Glutamatergic neuron (in vitro differentiated cells): ENCODE results near the gene RIPOR2. TPM values are rescaled to one million over a fixed set of nuclear protein-coding genes. Genes with fewer than 3 reads are reported as not detected.

Experiments used
- DNase-seq: peaks from one replicate; pipeline ENCODE4 v3.0.0; 2022
- H3K27ac Mint-ChIP-seq: one replicate; pipeline ENCODE4 v1.8.0; 2020; ENCODE audit warnings: mild to moderate bottlenecking, mixed read lengths, inconsistent platforms; ENCODE audit not compliant: unreplicated experiment
- H3K27me3 Mint-ChIP-seq: one replicate; pipeline ENCODE4 v1.8.0; 2020; ENCODE audit warnings: mild to moderate bottlenecking, moderate library complexity, mixed read lengths, inconsistent platforms; ENCODE audit not compliant: unreplicated experiment
- H3K36me3 Mint-ChIP-seq: one replicate; pipeline ENCODE4 v1.8.0; 2020; ENCODE audit warnings: mild to moderate bottlenecking, mixed read lengths, inconsistent platforms; ENCODE audit not compliant: unreplicated experiment
- H3K4me1 Mint-ChIP-seq: one replicate; pipeline ENCODE4 v1.8.0; 2020; ENCODE audit warnings: mild to moderate bottlenecking, low read depth, mixed read lengths, inconsistent platforms; ENCODE audit not compliant: unreplicated experiment
- H3K4me3 Mint-ChIP-seq: one replicate; pipeline ENCODE4 v1.8.0; 2020; ENCODE audit warnings: mild to moderate bottlenecking, mixed read lengths, inconsistent platforms; ENCODE audit not compliant: unreplicated experiment
- H3K9me3 Mint-ChIP-seq: one replicate; pipeline ENCODE4 v1.8.0; 2020; ENCODE audit warnings: mild to moderate bottlenecking, moderate library complexity, mixed read lengths, inconsistent platforms; ENCODE audit not compliant: unreplicated experiment
- total RNA-seq: library from RNA; stranded (reverse); fragmentation: NEBNext Ultra II Directional; extraction: Animal tissue kit (Norgen Biotek cat#: 25700); gene quantifications from one replicate; pipeline ENCODE4 v1.2.1, GENCODE V29; 2021; ENCODE audit not compliant: unreplicated experiment
- TF ChIP-seq, protein P1 (sequence below): fragments of 200-600 bp; sonication (generic); IDR thresholded peaks from one replicate; pipeline ENCODE4 v1.5.0; 2021; ENCODE audit not compliant: partially characterized antibody, unreplicated experiment

RIPOR2 gene
- total RNA-seq, 1 donor from 2014 or later, result 82.2 TPM

DNA sequence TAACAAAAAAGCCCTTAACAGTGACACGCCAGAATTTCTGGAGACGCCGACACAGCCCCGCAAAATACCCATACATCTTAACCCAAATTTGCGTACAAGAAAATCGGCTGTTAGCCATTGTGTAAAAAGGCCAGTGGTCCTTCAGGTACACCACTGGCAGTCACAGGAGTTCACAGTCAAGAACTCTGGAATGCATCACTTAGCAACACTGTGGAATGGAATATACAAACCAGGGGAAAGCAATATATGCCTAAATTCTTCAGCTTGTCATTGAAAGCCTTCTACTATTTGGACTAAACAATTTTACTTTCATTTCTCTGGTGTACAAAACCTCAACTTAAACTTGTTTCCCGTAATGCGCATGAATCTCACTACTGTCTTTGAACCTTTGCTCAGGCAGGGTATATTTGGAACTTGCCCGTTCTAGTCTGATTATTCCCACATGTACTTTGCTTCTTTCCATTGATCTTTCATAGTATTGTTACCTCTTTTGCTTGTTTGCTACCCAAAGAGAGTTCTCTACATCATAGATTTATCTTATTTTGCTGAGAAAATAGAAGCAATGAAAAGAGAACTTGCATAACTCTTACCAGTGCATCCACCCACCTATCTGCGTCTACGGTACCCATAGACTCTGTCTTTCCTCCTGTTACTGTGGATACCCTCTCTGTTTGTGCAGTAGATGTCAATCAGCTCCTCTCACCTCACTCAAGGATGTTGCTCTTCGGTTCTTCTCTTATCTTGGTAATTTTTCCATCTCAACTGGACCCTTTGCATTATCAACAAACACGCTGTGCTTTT, 136.8 kb downstream of the RIPOR2 start, which contains the start of gene ARMH2:
Gene ARMH2 (minus strand): TSS at position 178 of the 801 bp plus-strand sequence. CDS start 60 bp downstream, at position 118.
- no peaks in the 10 kb centered on the region for H3K36me3 Mint-ChIP-seq
- peaks cover 3% of the 10 kb centered on the region for H3K27me3 Mint-ChIP-seq
- no peaks in the 10 kb centered on the region for H3K9me3 Mint-ChIP-seq
- H3K27ac Mint-ChIP-seq, result no peak within 1 kb of the TSS
- H3K4me3 Mint-ChIP-seq, result no peak within 1 kb of the TSS
- H3K4me1 Mint-ChIP-seq, result no peaks in the 10 kb centered on the region
- DNase-seq, result no peak
- TF ChIP-seq, protein P1, sequence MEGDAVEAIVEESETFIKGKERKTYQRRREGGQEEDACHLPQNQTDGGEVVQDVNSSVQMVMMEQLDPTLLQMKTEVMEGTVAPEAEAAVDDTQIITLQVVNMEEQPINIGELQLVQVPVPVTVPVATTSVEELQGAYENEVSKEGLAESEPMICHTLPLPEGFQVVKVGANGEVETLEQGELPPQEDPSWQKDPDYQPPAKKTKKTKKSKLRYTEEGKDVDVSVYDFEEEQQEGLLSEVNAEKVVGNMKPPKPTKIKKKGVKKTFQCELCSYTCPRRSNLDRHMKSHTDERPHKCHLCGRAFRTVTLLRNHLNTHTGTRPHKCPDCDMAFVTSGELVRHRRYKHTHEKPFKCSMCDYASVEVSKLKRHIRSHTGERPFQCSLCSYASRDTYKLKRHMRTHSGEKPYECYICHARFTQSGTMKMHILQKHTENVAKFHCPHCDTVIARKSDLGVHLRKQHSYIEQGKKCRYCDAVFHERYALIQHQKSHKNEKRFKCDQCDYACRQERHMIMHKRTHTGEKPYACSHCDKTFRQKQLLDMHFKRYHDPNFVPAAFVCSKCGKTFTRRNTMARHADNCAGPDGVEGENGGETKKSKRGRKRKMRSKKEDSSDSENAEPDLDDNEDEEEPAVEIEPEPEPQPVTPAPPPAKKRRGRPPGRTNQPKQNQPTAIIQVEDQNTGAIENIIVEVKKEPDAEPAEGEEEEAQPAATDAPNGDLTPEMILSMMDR, result no peak

DNA sequence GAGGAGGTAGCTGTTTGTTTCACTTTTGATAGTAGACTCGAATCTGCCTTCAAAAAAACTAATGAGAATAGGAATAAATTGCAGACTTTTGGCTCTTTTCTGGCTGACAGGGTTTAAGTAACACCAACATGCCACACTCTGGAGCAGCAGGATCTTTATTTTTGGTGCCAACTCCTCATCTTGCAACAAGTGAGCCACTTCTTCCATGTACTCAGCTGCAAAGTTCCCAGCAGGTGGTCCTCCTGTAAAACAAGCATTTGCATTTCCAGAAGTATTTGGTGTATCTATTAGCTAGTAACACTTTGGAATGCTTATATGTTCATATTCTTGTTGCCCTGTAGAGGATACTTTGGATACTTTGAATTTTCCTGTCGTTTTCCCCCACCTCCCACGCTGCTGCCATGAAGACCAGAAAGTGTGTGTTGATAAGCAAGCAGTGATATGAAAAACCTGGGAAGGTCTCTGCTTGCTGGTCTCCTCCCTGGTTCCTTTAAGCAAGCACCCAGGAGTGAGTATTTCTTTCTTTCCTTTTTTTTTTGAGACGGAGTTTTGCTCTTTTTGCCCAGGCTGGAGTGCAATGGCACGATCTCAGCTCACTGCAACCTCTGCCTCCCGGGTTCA, 138.1 kb downstream of the RIPOR2 start:
- no peaks in the 10 kb centered on the region for H3K4me1 Mint-ChIP-seq
- no peak for DNase-seq
- TF ChIP-seq, protein P1, result no peak
- H3K4me3 Mint-ChIP-seq, result no peak overlapping the region
- H3K27me3 Mint-ChIP-seq, result no peaks in the 10 kb centered on the region
- H3K36me3 Mint-ChIP-seq, result no peaks in the 10 kb centered on the region
- H3K9me3 Mint-ChIP-seq, result no peaks in the 10 kb centered on the region
- H3K27ac Mint-ChIP-seq, result no peak overlapping the region

DNA sequence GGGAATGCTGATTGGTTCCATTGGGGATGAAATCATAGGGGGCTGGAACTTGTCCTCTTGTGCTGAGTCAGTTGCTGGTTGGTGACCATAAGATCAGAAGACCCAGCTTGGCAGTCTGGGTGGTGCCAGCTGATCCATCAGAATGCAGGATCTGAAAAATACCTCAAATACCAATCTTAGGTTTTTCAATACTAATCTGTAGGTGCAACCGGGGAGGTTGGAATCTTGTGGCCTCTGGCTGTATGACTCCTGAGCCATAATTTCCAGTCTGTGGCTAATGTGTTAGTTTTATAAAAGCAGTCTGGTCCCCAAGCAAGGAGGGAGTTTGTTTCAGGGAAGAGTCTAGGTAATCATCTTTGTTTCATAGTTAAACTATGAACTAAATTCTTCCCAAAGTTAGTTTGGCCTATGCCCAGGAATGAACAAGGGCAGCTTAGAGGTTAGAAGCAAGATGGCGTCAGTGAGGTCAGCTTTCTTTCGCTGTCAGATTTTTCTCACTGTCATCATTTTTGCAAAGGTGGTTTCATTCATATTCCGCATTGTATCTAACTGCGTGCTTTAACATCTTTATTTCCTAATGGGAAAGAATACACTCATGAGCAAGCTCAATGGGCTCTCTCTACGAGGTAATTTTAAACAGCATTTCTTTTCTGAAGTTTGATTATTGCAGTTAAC, 139.0 kb downstream of the RIPOR2 start:
- no peak overlapping the region for H3K27ac Mint-ChIP-seq
- DNase-seq, result no peak
- no peaks in the 10 kb centered on the region for H3K4me1 Mint-ChIP-seq
- TF ChIP-seq, protein P1, result no peak
- H3K27me3 Mint-ChIP-seq, result no peaks in the 10 kb centered on the region
- no peaks in the 10 kb centered on the region for H3K36me3 Mint-ChIP-seq
- H3K9me3 Mint-ChIP-seq, result no peaks in the 10 kb centered on the region
- H3K4me3 Mint-ChIP-seq, result no peak overlapping the region

DNA sequence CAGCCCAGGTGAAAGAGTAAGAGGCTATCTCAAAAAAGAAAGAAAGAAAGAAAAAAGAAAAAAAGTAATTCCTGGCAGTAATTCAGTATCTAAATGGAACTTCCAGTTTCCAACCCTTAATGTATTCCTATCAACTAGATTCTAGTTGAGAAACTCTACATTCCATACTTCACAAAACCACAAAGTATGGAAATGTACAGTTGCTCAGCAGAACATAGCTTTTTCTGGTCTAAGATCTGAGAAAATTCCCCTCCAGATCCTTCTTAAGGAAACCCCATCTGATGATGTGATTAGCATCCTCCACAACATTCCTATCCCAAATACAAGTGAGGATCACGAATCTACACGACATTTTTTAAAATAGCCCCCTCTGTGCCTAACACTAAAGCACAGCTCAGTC, 140.7 kb downstream of the RIPOR2 start:
- no peak overlapping the region for H3K27ac Mint-ChIP-seq
- DNase-seq, result no peak
- H3K27me3 Mint-ChIP-seq, result no peaks in the 10 kb centered on the region
- no peaks in the 10 kb centered on the region for H3K36me3 Mint-ChIP-seq
- no peaks in the 10 kb centered on the region for H3K4me1 Mint-ChIP-seq
- no peak overlapping the region for H3K4me3 Mint-ChIP-seq
- TF ChIP-seq, protein P1, result no peak
- no peaks in the 10 kb centered on the region for H3K9me3 Mint-ChIP-seq
